B cell (primary cell): ENCODE results near the gene GAS5. TPM values are rescaled to one million over a fixed set of nuclear protein-coding genes. Genes with fewer than 3 reads are reported as not detected.

ENCODE experiments used
- ATAC-seq: fragments of 200-7000 bp; cut with Tn5 transposase; one replicate; pipeline ENCODE4 v1.10.0; 2021; ENCODE audit warnings: low read depth, mild to moderate bottlenecking, moderate number of reproducible peaks, moderate library complexity
- CTCF ChIA-PET: fragments of 350-600 bp; sonication (Branson Sonifier 250); formaldehyde crosslinking; loops from one replicate; lab custom pipeline; 2021; ENCODE audit warnings: antibody characterized with exemption, inconsistent platforms; lab: Charles Lee
- POLR2A ChIA-PET: fragments of 350-600 bp; sonication (Branson Sonifier 250); formaldehyde crosslinking; loops from one replicate; lab custom pipeline; 2021; ENCODE audit warnings: antibody characterized with exemption; lab: Charles Lee
- DNase-seq: peaks from one replicate; pipeline ENCODE4 v3.0.0; 2013
- H2AFZ ChIP-seq: 2 replicates; pipeline ENCODE4 v1.6.1; 2012; ENCODE audit warnings: mild to moderate bottlenecking, low read depth, low read length; ENCODE audit not compliant: insufficient read depth, poor library complexity, severe bottlenecking
- H3K27ac ChIP-seq, 2 donors: 1 replicate in 1 of 2; 2 replicates in 1 of 2; pipeline ENCODE4 v1.5.1; 2012 to 2013; ENCODE audit warnings: low read length in 2 of 2, mild to moderate bottlenecking in 2 of 2, moderate library complexity in 1 of 2
- H3K27me3 ChIP-seq, 4 experiments: fragments of 200-600 bp in 1 of 4; sonication (generic) in 1 of 4; replicated peaks in 1 of 4; 1 replicate in 2 of 4; 2 replicates in 2 of 4; pipeline versions ENCODE4 v1.6.1 to v1.7.0; 2013 to 2016; ENCODE audit warnings: low read length in 3 of 4, mild to moderate bottlenecking in 2 of 4, mixed read lengths in 1 of 4, moderate library complexity in 1 of 4; ENCODE audit not compliant: insufficient read depth in 4 of 4, control insufficient read depth in 3 of 4; ENCODE audit errors: control extremely low read depth in 1 of 4
- H3K36me3 ChIP-seq, 2 experiments: replicated peaks in 1 of 2; 1 replicate in 1 of 2; 2 replicates in 1 of 2; pipeline versions ENCODE4 v1.6.1 to v1.7.1; 2013; ENCODE audit warnings: low read length in 1 of 2; ENCODE audit not compliant: insufficient read depth in 2 of 2, control insufficient read depth in 1 of 2; ENCODE audit errors: control extremely low read depth in 1 of 2, extremely low read depth in 1 of 2
- H3K4me1 ChIP-seq, 2 donors: fragments of 200-600 bp in 1 of 2; sonication (generic) in 1 of 2; 1 replicate in 1 of 2; 2 replicates in 1 of 2; pipeline versions ENCODE4 v1.5.1 to v1.6.1; 2013 to 2017; ENCODE audit warnings: low read length in 2 of 2; ENCODE audit not compliant: control insufficient read depth in 2 of 2, insufficient read depth in 2 of 2
- H3K4me2 ChIP-seq: replicated peaks from 2 replicates; pipeline ENCODE3; 2012; ENCODE audit warnings: mild to moderate bottlenecking, low read depth, low read length; ENCODE audit not compliant: poor library complexity, severe bottlenecking
- H3K4me3 ChIP-seq, 5 experiments: fragments of 200-600 bp in 1 of 5; sonication (generic) in 1 of 5; 1 replicate in 3 of 5; 2 replicates in 2 of 5; pipeline versions ENCODE4 v1.5.1 to v1.7.0; 2011 to 2016; ENCODE audit warnings: low read length in 4 of 5, mild to moderate bottlenecking in 4 of 5, low read depth in 2 of 5, control low read depth in 1 of 5, moderate library complexity in 1 of 5; ENCODE audit not compliant: insufficient read depth in 1 of 5; ENCODE audit errors: control extremely low read depth in 1 of 5, extremely low read depth in 1 of 5
- H3K79me2 ChIP-seq: fragments of 200-600 bp; sonication (generic); one replicate; pipeline ENCODE4 v1.6.0; 2016; ENCODE audit warnings: low read length; ENCODE audit not compliant: control insufficient read depth, insufficient read depth
- H3K9ac ChIP-seq: fragments of 200-600 bp; sonication (generic); 2 replicates; pipeline ENCODE4 v1.6.1; 2017; ENCODE audit warnings: mild to moderate bottlenecking, low read length, moderate library complexity
- H3K9me3 ChIP-seq, 3 donors: one replicate each; pipeline versions ENCODE4 v1.6.1 to v1.7.1; 2013; ENCODE audit warnings: low read length in 2 of 3; ENCODE audit not compliant: control insufficient read depth in 2 of 3, insufficient read depth in 1 of 3; ENCODE audit errors: control extremely low read depth in 1 of 3
- H4K20me1 ChIP-seq: 2 replicates; pipeline ENCODE4 v1.6.0; 2012; ENCODE audit warnings: mild to moderate bottlenecking, low read length; ENCODE audit not compliant: insufficient read depth, control insufficient read depth, poor library complexity, severe bottlenecking
- H3K27ac Mint-ChIP-seq: one replicate; pipeline ENCODE4 v1.8.0; 2021; ENCODE audit warnings: mixed read lengths
- H3K27me3 Mint-ChIP-seq: one replicate; pipeline ENCODE4 v1.8.0; 2021; ENCODE audit warnings: mixed read lengths
- H3K4me1 Mint-ChIP-seq: one replicate; pipeline ENCODE4 v1.8.0; 2021; ENCODE audit warnings: mixed read lengths
- H3K4me3 Mint-ChIP-seq: one replicate; pipeline ENCODE4 v1.8.0; 2021; ENCODE audit warnings: mixed read lengths
- H3K9me3 Mint-ChIP-seq: one replicate; pipeline ENCODE4 v1.8.0; 2022; ENCODE audit warnings: mixed read lengths; ENCODE audit not compliant: insufficient read depth
- CTCF ChIP-seq: fragments of 200-600 bp; IDR thresholded peaks from one replicate; pipeline ENCODE4 v1.8.0; 2022; ENCODE audit warnings: antibody characterized with exemption, mild to moderate bottlenecking
- EZH2 ChIP-seq: IDR thresholded peaks from 2 replicates; pipeline ENCODE4 v1.6.1; 2012; ENCODE audit warnings: borderline replicate concordance, low read depth, mild to moderate bottlenecking, moderate library complexity, low read length; ENCODE audit not compliant: insufficient read depth, poor library complexity, severe bottlenecking
- WGBS: methylation state at CpG from one replicate; pipeline ENCODE4 v1.1.5; 2013; ENCODE audit warnings: missing lambda C conversion rate; ENCODE audit not compliant: insufficient coverage; 5-methylcytosine and 5-hydroxymethylcytosine counted together
- intact Hi-C: fragments of 100-400 bp; cut with micrococcal nuclease; formaldehyde crosslinking; loops from one replicate; pipeline ENCODE4 v1.10.0; 2022
- polyA plus RNA-seq: library from polyadenylated mRNA; depleted of rRNA; stranded (reverse); fragments of >200 nt; gene quantifications from 2 replicates; pipeline ENCODE4 v1.2.3, GENCODE V29; 2012
- total RNA-seq, 2 donors: library from RNA; stranded (reverse); fragments of 120-200 nt in 1 of 2; gene quantifications; 1 replicate in 1 of 2; 2 replicates in 1 of 2; pipeline versions ENCODE4 v1.2.3 to v1.2.4, GENCODE V29; 2013 to 2022

Gene GAS5
- total and polyA plus RNA-seq, 2 donors (not counting 1 experiment from before 2014, with no cell fraction given), result 472 to 622 TPM

DNA sequence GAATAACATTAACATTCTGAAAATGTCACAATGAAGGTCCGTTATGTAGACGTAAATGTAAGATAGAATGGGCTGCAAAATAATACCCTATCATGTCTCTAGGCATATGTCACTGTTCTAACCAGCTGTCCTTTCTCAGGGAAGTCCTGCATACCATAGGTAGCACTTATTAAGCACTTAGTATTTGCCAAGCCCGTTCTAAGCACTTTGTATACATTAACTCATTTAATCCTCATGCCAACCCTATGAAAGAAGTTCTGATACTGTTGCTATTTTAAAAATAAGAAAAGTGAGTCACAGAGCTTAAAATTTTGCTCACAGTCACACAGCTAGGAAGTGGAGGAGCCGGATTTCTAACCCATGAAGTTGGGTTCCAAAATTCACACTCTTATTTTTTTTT lies 15.7 kb downstream of the GAS5 start:
- Mint-ChIP-seq H3K4me1 (no peaks in the 10 kb centered on the region), H3K27ac (no peak overlapping the region), H3K9me3 (no peaks in the 10 kb centered on the region), H3K4me3 (no peak overlapping the region), H3K27me3 (no peaks in the 10 kb centered on the region)
- Histone ChIP-seq H3K27me3 (no peaks in the 10 kb centered on the region), H3K27ac (no peak overlapping the region), H3K4me3 (no peak overlapping the region), H4K20me1 (no peaks in the 10 kb centered on the region), H3K9me3 (no peaks in the 10 kb centered on the region), H3K36me3 (peaks cover 1 to 40% of the 10 kb centered on the region in 2 experiments), H3K4me1 (no peaks in the 10 kb centered on the region), H3K79me2 (no peaks in the 10 kb centered on the region), H2AFZ (no peak overlapping the region), H3K9ac (no peak overlapping the region), H3K4me2 (no peak overlapping the region)
- DNase-seq (no peak), ATAC-seq (no peak)
- TF ChIP-seq CTCF (no peak), EZH2 (no peak)
- intact Hi-C loops, result no loop called here
- WGBS, result no CpG with 5 or more reads among the region's 4 CpGs
- CTCF ChIA-PET, result interaction anchor here (1.0 kb wide), 1 partner anchor 9 kb away, joined by 3 read pairs; no protein-coding TSS in a partner anchor
- POLR2A ChIA-PET, result no interaction called here

DNA sequence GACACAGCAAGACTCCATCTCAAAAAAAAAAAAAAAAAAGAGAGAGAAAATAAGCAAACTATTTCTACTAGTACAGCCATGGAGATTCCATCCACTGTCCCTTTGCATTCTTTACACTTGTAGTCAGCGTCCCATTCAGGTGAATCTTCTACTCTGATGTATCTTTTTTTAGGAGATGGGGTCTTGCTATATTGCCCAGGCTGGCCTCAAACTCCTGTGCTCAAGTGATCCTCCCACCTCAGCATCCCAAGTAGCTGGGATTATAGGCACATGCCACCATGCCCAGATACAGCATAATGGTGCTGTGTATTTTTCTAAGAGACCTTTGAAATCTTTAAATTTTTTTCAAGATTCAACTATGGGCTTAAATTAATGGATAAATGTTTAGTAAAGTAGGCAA lies 35.0 kb downstream of the GAS5 start:
- Histone ChIP-seq H3K9ac (no peak overlapping the region), H3K36me3 (peaks cover 10 to 48% of the 10 kb centered on the region in 2 experiments), H3K4me2 (no peak overlapping the region), H3K9me3 (no peaks in the 10 kb centered on the region), H2AFZ (no peak overlapping the region), H3K4me3 (no peak overlapping the region), H3K27me3 (no peaks in the 10 kb centered on the region), H3K27ac (no peak overlapping the region), H4K20me1 (no peaks in the 10 kb centered on the region), H3K4me1 (no peaks in the 10 kb centered on the region), H3K79me2 (no peaks in the 10 kb centered on the region)
- H3K9me3 Mint-ChIP-seq, result no peaks in the 10 kb centered on the region
- ChIA-PET CTCF (interaction anchor here (1.5 kb wide), 1 partner anchor 1087 kb away, joined by 4 read pairs; no protein-coding TSS in a partner anchor), POLR2A (interaction anchor here (0.6 kb wide), 1 partner anchor 930 kb away, joined by 9 read pairs; no protein-coding TSS in a partner anchor)
- ATAC-seq, result no peak
- TF ChIP-seq EZH2, result no peak
- no peak for TF ChIP-seq CTCF
- H3K4me3 Mint-ChIP-seq, result no peak overlapping the region
- intact Hi-C loops, result no loop called here
- DNase-seq, result no peak
- no peak overlapping the region for H3K27ac Mint-ChIP-seq
- H3K27me3 Mint-ChIP-seq, result no peaks in the 10 kb centered on the region
- WGBS, result no CpG with 5 or more reads among the region's 1 CpG
- H3K4me1 Mint-ChIP-seq, result no peaks in the 10 kb centered on the region
